SK-N-SH (cell line): ENCODE data around the gene C9orf43. TPM values are rescaled to one million over a fixed set of nuclear protein-coding genes. Genes with fewer than 3 reads are reported as not detected.

ENCODE experiments used
- CTCF ChIA-PET: fragments of 300-600, 350-600 bp; formaldehyde crosslinking; extraction: SDS; loops from one replicate; lab custom pipeline; 2021; lab: Yijun Ruan, JAX
- POLR2A ChIA-PET: fragments of 350-600 bp; sonication (Branson Sonifier 250); formaldehyde crosslinking; extraction: SDS; loops from one replicate; lab custom pipeline; 2020; ENCODE audit warnings: antibody characterized with exemption, inconsistent platforms; lab: Yijun Ruan, JAX
- DNase-seq: peaks from one replicate; pipeline ENCODE4 v3.0.0; 2012
- H2AFZ ChIP-seq: fragments of 200-600 bp; sonication (generic); 2 replicates; pipeline ENCODE4 v1.8.1; 2016; ENCODE audit warnings: antibody characterized with exemption, mild to moderate bottlenecking, low read depth
- H3F3A ChIP-seq: fragments of 200-600 bp; sonication (generic); replicated peaks from 2 replicates; pipeline ENCODE3; 2016; ENCODE audit warnings: antibody characterized with exemption, mild to moderate bottlenecking; ENCODE audit not compliant: insufficient read depth
- H3K27ac ChIP-seq, 2 experiments: fragments of 200-500 bp in 1 of 2; fragments of 200-600 bp in 1 of 2; sonication (Bioruptor generic) in 1 of 2; sonication (generic), shearing (Covaris generic) in 1 of 2; 2 replicates each; pipeline versions ENCODE4 v1.5.1 to v1.6.1; 2014 to 2016; ENCODE audit warnings: low read depth in 2 of 2, inconsistent platforms in 1 of 2, low read length in 1 of 2, mild to moderate bottlenecking in 1 of 2, mixed read lengths in 1 of 2
- H3K27me3 ChIP-seq: fragments of 200-600 bp; sonication (generic), shearing (Covaris generic); 2 replicates; pipeline ENCODE4 v1.6.1; 2016; ENCODE audit warnings: mixed run types; ENCODE audit not compliant: insufficient read depth
- H3K36me3 ChIP-seq, 2 experiments: fragments of 200-500 bp in 1 of 2; fragments of 200-600 bp in 1 of 2; sonication (Bioruptor generic) in 1 of 2; sonication (generic) in 1 of 2; replicated peaks in 1 of 2; 2 replicates each; pipeline versions ENCODE3 to v1.5.1; 2014 to 2016; ENCODE audit warnings: low read length in 1 of 2, mild to moderate bottlenecking in 1 of 2; ENCODE audit not compliant: insufficient read depth in 2 of 2, control insufficient read depth in 1 of 2
- H3K4me1 ChIP-seq, 2 experiments: fragments of 200-500 bp in 1 of 2; fragments of 200-600 bp in 1 of 2; sonication (Bioruptor generic) in 1 of 2; sonication (generic), shearing (Covaris generic) in 1 of 2; 2 replicates each; pipeline versions ENCODE4 v1.5.1 to v1.6.1; 2014 to 2016; ENCODE audit warnings: low read depth in 1 of 2, low read length in 1 of 2, mixed run types in 1 of 2; ENCODE audit not compliant: insufficient read depth in 2 of 2, control insufficient read depth in 1 of 2
- H3K4me2 ChIP-seq: fragments of 200-600 bp; sonication (generic), shearing (Covaris generic); 2 replicates; pipeline ENCODE4 v1.6.1; 2017; ENCODE audit warnings: mixed run types
- H3K4me3 ChIP-seq, 2 experiments: fragments of 200-500 bp in 1 of 2; fragments of 200-600 bp in 1 of 2; sonication (Bioruptor generic) in 1 of 2; sonication (generic), shearing (Covaris generic) in 1 of 2; 2 replicates each; pipeline versions ENCODE4 v1.5.1 to v1.8.1; 2014 to 2016; ENCODE audit warnings: low read depth in 2 of 2, inconsistent platforms in 1 of 2, low read length in 1 of 2, mild to moderate bottlenecking in 1 of 2, mixed read lengths in 1 of 2, moderate library complexity in 1 of 2
- H3K79me2 ChIP-seq: fragments of 200-600 bp; sonication (generic); 2 replicates; pipeline ENCODE4 v1.8.1; 2017; ENCODE audit warnings: mild to moderate bottlenecking; ENCODE audit not compliant: insufficient read depth
- H3K9ac ChIP-seq: fragments of 200-600 bp; sonication (generic); 2 replicates; pipeline ENCODE4 v1.6.1; 2017; ENCODE audit warnings: mixed run types
- H3K9me2 ChIP-seq: fragments of 200-600 bp; sonication (generic); 2 replicates; pipeline ENCODE4 v1.6.1; 2017; ENCODE audit warnings: mixed run types
- H3K9me3 ChIP-seq: fragments of 200-600 bp; sonication (generic); 2 replicates; pipeline ENCODE4 v1.6.1; 2017; ENCODE audit warnings: mixed run types, mild to moderate bottlenecking, moderate library complexity
- H4K20me1 ChIP-seq: fragments of 200-600 bp; sonication (generic); 2 replicates; pipeline ENCODE4 v1.6.1; 2017; ENCODE audit warnings: mild to moderate bottlenecking, mixed run types; ENCODE audit not compliant: insufficient read depth
- CHD2 ChIP-seq: fragments of 150-350 bp; IDR thresholded peaks from 2 replicates; pipeline ENCODE4 v1.6.1; 2018; ENCODE audit warnings: low read length; ENCODE audit not compliant: partially characterized antibody
- ELF1 ChIP-seq: IDR thresholded peaks from 2 replicates; pipeline ENCODE4 v1.4.0; 2012
- EP300 ChIP-seq, 2 experiments: IDR thresholded peaks; 2 replicates each; pipeline versions ENCODE4 v1.4.0 to v1.6.1; 2012; ENCODE audit warnings: borderline replicate concordance in 1 of 2, low read depth in 1 of 2, low read length in 1 of 2
- EZH2phosphoT487 ChIP-seq: fragments of 200-600 bp; sonication (generic); IDR thresholded peaks from 2 replicates; pipeline ENCODE4 v1.6.1; 2017; ENCODE audit warnings: low read depth, mixed run types, mild to moderate bottlenecking, antibody characterized with exemption, moderate library complexity, borderline replicate concordance
- FOXJ3 ChIP-seq: sonication (generic); formaldehyde crosslinking; IDR thresholded peaks from 2 replicates; pipeline ENCODE4 v1.5.1; 2020; ENCODE audit warnings: mild to moderate bottlenecking, missing genetic modification reagents
- GABPA ChIP-seq: IDR thresholded peaks from 2 replicates; pipeline ENCODE4 v1.4.0; 2012; ENCODE audit warnings: low read depth, mild to moderate bottlenecking
- GATA2 ChIP-seq: sonication (generic); formaldehyde crosslinking; IDR thresholded peaks from 2 replicates; pipeline ENCODE4 v1.5.0; 2020; ENCODE audit warnings: mild to moderate bottlenecking, missing genetic modification reagents
- JUND ChIP-seq: IDR thresholded peaks from 2 replicates; pipeline ENCODE4 v1.4.0; 2012
- MEF2A ChIP-seq: IDR thresholded peaks from 2 replicates; pipeline ENCODE4 v1.4.0; 2012; ENCODE audit warnings: low read depth, borderline replicate concordance
- MXI1 ChIP-seq: IDR thresholded peaks from 2 replicates; pipeline ENCODE4 v1.6.1; 2012; ENCODE audit warnings: mild to moderate bottlenecking, low read depth, low read length, improper control_type of control experiment
- PBX3 ChIP-seq: IDR thresholded peaks from 2 replicates; pipeline ENCODE4; 2012
- POLR2AphosphoS5 ChIP-seq: IDR thresholded peaks from 2 replicates; pipeline ENCODE4 v1.6.1; 2012; ENCODE audit warnings: low read depth, low read length
- RAD21 ChIP-seq: IDR thresholded peaks from 2 replicates; pipeline ENCODE4 v1.6.1; 2012; ENCODE audit warnings: mild to moderate bottlenecking, low read length
- RXRA ChIP-seq: IDR thresholded peaks from 2 replicates; pipeline ENCODE4 v1.4.0; 2012; ENCODE audit warnings: low read depth, mild to moderate bottlenecking, borderline replicate concordance
- TEAD4 ChIP-seq: IDR thresholded peaks from 2 replicates; pipeline ENCODE4 v1.4.0; 2012; ENCODE audit warnings: mild to moderate bottlenecking, borderline replicate concordance; ENCODE audit not compliant: insufficient read depth
- USF1 ChIP-seq: IDR thresholded peaks from 2 replicates; pipeline ENCODE4 v1.4.0; 2012; ENCODE audit warnings: low read depth, borderline replicate concordance
- USF2 ChIP-seq: fragments of 150-350 bp; IDR thresholded peaks from 2 replicates; pipeline ENCODE4 v1.6.1; 2017; ENCODE audit warnings: antibody characterized with exemption, low read length, low read depth, borderline replicate concordance
- YY1 ChIP-seq: IDR thresholded peaks from 2 replicates; pipeline ENCODE4 v1.4.0; 2012; ENCODE audit warnings: low read depth, mild to moderate bottlenecking
- WGBS: methylation state at CpG from one replicate; pipeline ENCODE4 v1.1.6; 2017; ENCODE audit warnings: low lambda C conversion rate; 5-methylcytosine and 5-hydroxymethylcytosine counted together
- polyA plus RNA-seq, 3 experiments: library from polyadenylated mRNA; depleted of rRNA; stranded (reverse); fragments of >200 nt; gene quantifications; 2 replicates each; pipeline ENCODE4 v1.2.3, GENCODE V29; 2012
- TF ChIP-seq, protein P1 (sequence below): IDR thresholded peaks from 2 replicates; pipeline ENCODE4 v1.4.0; 2012; ENCODE audit warnings: low read depth, borderline replicate concordance

The C9orf43 gene
- polyA plus RNA-seq, 1 of the 3 experiments (the other 2 are of a cell fraction): 0.58 TPM

DNA sequence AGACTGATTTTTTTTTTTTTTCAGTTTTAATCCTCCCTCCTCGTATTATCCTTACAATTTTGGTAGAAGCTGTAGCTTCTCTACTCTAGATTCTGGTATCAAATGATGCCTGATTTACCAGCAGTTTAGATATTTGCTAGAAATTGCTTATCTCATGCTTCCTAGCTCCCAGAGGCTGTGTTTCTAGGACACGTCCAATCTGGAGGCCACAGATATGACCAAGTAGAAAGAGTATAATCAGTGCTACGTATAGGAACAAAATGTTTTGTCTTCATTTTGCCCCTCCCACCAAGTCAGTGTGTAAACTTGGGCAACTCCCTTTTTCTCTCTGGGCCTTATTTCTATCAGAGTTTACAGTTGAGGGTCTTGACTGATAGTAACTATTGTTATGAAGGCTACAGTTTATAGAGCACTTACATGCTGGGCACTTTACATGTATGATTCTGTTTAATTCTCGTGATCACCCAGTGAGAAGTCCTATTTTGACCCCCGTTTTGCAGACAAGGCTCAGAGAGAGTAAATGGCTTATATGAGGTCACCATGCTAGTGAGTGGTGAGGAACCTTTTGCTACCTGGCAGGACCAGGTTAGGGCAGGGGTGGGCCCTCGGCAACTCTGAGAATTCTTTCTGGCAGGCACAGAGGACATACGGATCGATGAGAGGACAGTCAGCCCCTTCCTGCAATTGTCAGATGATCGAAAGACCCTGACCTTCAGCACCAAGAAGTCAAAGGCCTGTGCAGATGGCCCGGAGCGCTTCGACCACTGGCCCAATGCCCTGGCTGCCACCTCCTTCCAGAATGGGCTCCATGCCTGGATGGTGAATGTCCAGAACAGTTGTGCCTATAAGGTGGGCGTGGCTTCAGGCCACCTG, 41.3 kb upstream of the C9orf43 start:
- Histone ChIP-seq H3K4me1 (no peaks in the 10 kb centered on the region; a peak in 1 of 4 replicates), H3K79me2 (no peaks in the 10 kb centered on the region), H3K27ac (no peak overlapping the region), H4K20me1 (no peaks in the 10 kb centered on the region), H3K9ac (no peak overlapping the region), H3K36me3 (peaks cover 0 to 14% of the 10 kb centered on the region in 2 experiments), H2AFZ (no peak overlapping the region), H3K9me2 (no peaks in the 10 kb centered on the region), H3K4me2 (no peak overlapping the region)
- DNase-seq: no peak
- CTCF ChIA-PET: no interaction called here
- TF ChIP-seq FOXJ3 (no peak), RXRA (no peak), MXI1 (no peak), MEF2A (no peak), GABPA (no peak), USF2 (no peak), USF1 (no peak), EZH2phosphoT487 (no peak), YY1 (no peak), POLR2AphosphoS5 (no peak), JUND (no peak), PBX3 (no peak), TEAD4 (no peak), ELF1 (no peak), CHD2 (no peak), RAD21 (no peak), GATA2 (CRISPR knock-in tag) (no peak), EP300 (IDR thresholded peaks at IDR 0.05; ENCODE audit: borderline replicate concordance in 1 of 2, low read depth in 1 of 2, low read length in 1 of 2) (no peak)
- TF ChIP-seq, protein P1, sequence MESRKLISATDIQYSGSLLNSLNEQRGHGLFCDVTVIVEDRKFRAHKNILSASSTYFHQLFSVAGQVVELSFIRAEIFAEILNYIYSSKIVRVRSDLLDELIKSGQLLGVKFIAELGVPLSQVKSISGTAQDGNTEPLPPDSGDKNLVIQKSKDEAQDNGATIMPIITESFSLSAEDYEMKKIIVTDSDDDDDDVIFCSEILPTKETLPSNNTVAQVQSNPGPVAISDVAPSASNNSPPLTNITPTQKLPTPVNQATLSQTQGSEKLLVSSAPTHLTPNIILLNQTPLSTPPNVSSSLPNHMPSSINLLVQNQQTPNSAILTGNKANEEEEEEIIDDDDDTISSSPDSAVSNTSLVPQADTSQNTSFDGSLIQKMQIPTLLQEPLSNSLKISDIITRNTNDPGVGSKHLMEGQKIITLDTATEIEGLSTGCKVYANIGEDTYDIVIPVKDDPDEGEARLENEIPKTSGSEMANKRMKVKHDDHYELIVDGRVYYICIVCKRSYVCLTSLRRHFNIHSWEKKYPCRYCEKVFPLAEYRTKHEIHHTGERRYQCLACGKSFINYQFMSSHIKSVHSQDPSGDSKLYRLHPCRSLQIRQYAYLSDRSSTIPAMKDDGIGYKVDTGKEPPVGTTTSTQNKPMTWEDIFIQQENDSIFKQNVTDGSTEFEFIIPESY: no peak
- TF ChIP-seq, all 33 proteins: peak for 0
- Histone ChIP-seq H3K27me3 (no peaks in the 10 kb centered on the region), H3K9me3 (no peaks in the 10 kb centered on the region), H3F3A (no peaks in the 10 kb centered on the region), H3K4me3 (no peak overlapping the region)
- WGBS: 74% methylated on average over 13 of the region's 13 CpGs
- POLR2A ChIA-PET: no interaction called here
